Measurements from ENCODE around the gene TBX2. TPM values are rescaled to one million over a fixed set of nuclear protein-coding genes. Genes with fewer than 3 reads are reported as not detected.
A peak's percentile ranks its signal among the peaks of the same experiment; 100 is the strongest.

Gene TBX2
- total RNA-seq, 1 donor from 2014 or later = 9.8 TPM

DNA sequence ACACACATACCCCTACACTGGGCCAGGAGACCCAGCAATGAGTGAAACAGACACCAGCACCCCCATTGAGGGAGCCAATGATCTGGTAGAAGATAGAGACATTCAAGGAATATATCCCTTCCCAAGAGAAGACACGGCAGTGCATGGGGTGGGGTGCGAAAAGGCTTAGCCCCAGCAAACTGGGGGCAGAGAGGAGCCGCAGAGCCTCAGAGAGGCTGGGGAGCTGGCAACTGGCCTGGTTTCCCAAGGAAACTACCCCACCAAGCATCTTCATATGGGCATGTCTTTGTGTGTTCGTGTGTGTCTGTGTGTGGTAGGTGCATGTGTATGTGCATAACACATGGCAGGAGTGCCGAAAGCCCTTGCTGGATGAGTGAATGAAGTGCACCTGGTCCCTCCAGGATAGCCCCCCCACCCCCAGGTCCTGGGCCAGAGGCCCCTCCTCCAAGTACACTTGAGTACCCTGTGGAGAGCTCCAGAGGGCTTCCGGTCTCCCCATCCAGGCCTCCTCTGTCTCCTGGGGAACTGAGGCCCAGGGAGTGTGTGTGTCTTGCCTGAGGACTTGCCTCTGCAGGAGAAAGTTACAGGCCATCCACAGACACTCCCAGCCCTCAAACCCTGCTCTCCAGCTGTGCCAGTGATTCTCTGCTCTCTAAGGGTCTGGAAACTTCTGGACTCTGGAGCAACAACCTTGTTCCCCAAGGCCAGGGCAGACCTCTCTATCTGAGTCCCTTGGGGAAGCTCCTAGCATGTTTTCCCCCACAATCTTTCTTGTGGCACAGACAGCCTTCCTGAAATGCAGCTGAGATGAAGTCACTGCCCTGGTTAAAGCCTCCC, 15.9 kb downstream of the TBX2 start:
- no peaks in the 10 kb centered on the region for H3K36me3 ChIP-seq
- H3K9me3 ChIP-seq = no peaks in the 10 kb centered on the region
- no peaks in the 10 kb centered on the region for H3K27me3 ChIP-seq
- peaks cover 51% of the 10 kb centered on the region for H3K4me1 ChIP-seq
- no peak for TF ChIP-seq POLR2AphosphoS5 (IDR thresholded peaks at IDR 0.05; ENCODE audit: insufficient read depth in 1 of 2, low read depth in 1 of 2)
- no peak for TF ChIP-seq POLR2A (IDR thresholded peaks at IDR 0.05)
- TF ChIP-seq, protein P1, sequence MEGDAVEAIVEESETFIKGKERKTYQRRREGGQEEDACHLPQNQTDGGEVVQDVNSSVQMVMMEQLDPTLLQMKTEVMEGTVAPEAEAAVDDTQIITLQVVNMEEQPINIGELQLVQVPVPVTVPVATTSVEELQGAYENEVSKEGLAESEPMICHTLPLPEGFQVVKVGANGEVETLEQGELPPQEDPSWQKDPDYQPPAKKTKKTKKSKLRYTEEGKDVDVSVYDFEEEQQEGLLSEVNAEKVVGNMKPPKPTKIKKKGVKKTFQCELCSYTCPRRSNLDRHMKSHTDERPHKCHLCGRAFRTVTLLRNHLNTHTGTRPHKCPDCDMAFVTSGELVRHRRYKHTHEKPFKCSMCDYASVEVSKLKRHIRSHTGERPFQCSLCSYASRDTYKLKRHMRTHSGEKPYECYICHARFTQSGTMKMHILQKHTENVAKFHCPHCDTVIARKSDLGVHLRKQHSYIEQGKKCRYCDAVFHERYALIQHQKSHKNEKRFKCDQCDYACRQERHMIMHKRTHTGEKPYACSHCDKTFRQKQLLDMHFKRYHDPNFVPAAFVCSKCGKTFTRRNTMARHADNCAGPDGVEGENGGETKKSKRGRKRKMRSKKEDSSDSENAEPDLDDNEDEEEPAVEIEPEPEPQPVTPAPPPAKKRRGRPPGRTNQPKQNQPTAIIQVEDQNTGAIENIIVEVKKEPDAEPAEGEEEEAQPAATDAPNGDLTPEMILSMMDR (IDR thresholded peaks at IDR 0.05) = no peak
- intact Hi-C loops (cut with DNase I) = loop anchor here (10.0 kb wide), 1 partner anchor 649 kb away; the partner anchor contains the start of gene MED13
- H3K27ac ChIP-seq = no peak overlapping the region
- peak; percentile 74 to 85 for DNase-seq (ENCODE audit: extremely low spot score in 2 of 2)
- H3K4me3 ChIP-seq = no peak overlapping the region

DNA sequence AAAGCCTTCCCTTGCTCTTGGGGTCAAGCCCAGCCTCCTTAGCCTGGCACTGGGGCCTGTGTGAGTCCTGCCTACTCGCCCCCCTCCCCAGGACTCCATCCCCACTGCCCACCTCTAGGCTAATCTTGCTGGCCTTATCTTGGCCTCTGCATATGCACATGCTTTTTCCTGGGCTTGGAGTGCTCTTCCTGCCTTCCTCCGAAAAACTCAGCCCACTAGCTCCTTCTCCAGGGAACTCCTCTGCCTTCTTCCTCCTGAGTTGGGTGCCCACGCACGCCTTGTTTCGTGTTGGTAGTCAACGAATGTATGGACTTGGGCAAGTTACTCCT, 16.5 kb downstream of the TBX2 start:
- intact Hi-C loops (cut with DNase I) = loop anchor here (10.0 kb wide), 1 partner anchor 649 kb away; the partner anchor contains the start of gene MED13
- Histone ChIP-seq H3K9me3 (no peaks in the 10 kb centered on the region), H3K27ac (peak overlapping the region; percentile 54), H3K36me3 (no peaks in the 10 kb centered on the region), H3K4me1 (peaks cover 45% of the 10 kb centered on the region), H3K4me3 (no peak overlapping the region), H3K27me3 (no peaks in the 10 kb centered on the region)
- TF ChIP-seq, protein P1 (IDR thresholded peaks at IDR 0.05) = no peak
- no peak for TF ChIP-seq POLR2A (IDR thresholded peaks at IDR 0.05)
- TF ChIP-seq POLR2AphosphoS5 (IDR thresholded peaks at IDR 0.05; ENCODE audit: insufficient read depth in 1 of 2, low read depth in 1 of 2) = no peak
- DNase-seq (ENCODE audit: extremely low spot score in 2 of 2) = peak; percentile 61 to 82

DNA sequence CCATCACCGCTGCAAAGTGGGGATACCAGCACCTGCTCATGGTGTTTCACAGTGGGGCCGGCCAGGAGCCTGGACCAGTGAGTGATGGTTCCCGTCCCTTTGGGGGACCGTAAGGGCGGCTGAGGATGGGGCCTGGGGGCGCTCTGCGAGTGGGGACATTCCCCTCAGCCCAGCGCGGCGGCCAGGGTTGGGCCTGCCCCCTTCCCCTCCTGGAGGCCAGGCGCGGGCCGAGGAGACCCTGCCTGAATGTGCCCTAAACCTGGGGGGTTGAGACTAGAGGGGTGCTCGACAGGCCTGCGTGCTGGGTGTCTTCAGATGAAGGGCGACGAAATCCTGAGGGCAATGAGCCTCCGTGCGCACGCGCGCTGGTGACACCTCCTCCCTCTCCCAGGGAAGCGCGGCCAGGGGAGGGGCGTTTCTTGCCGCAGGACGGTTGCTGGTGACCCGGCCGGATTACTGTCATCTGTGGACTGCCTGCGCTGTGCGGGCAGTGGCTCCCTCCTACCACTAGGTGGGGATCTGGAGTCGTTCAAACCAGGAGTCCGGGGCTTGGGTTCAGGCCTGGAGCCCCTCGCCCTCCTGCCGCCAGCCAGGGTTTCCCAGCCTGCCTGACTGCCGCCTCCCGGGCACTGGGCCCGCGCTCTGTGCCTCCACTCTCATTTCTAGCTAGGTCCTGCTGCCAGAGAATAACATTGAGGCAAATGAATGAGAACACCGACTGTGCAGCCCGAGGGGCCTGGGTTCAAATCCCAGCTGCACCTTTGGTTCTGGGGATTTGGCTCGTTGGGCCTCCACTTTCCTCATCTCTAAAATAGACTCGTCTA, 17.1 kb downstream of the TBX2 start:
- peak; percentile 88 to 89 for DNase-seq (ENCODE audit: extremely low spot score in 2 of 2)
- peak overlapping the region; percentile 54 for H3K27ac ChIP-seq
- no peaks in the 10 kb centered on the region for H3K9me3 ChIP-seq
- H3K4me3 ChIP-seq = peak overlapping the region in 1 of 2 donors; percentile 32
- intact Hi-C loops (cut with DNase I) = loop anchor here (10.0 kb wide), 1 partner anchor 648 kb away; the partner anchor contains the start of gene MED13
- H3K27me3 ChIP-seq = no peaks in the 10 kb centered on the region
- TF ChIP-seq POLR2A (IDR thresholded peaks at IDR 0.05) = no peak
- peak in 1 of 2 donors; percentile 30 for TF ChIP-seq POLR2AphosphoS5 (IDR thresholded peaks at IDR 0.05; ENCODE audit: insufficient read depth in 1 of 2, low read depth in 1 of 2)
- TF ChIP-seq, protein P1 (IDR thresholded peaks at IDR 0.05) = peak; percentile 75 to 97 (median 81)
- no peaks in the 10 kb centered on the region for H3K36me3 ChIP-seq
- peaks cover 39% of the 10 kb centered on the region for H3K4me1 ChIP-seq

DNA sequence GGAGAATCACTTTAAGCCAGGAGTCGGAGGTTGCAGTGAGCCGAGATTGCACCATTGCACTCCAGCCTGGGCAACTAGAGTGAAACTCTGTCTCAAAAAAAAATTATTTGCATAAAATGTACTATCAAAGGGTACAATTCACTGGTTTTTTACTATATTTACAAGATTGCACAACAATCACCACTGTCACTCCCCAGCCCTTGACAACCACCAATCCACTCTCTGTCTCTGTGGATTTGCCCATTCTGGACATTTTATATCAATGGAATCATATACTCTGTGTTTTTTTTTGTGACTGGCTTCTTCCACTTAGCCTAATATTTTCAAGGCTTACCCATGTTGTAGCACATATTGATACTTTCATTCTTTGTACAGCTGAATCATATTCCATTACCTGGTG, 18.8 kb downstream of the TBX2 start:
- Histone ChIP-seq H3K4me1 (peaks cover 25% of the 10 kb centered on the region), H3K27ac (no peak overlapping the region), H3K27me3 (no peaks in the 10 kb centered on the region), H3K36me3 (no peaks in the 10 kb centered on the region), H3K4me3 (no peak overlapping the region), H3K9me3 (no peaks in the 10 kb centered on the region)
- intact Hi-C loops (cut with DNase I) = loop anchor here (10.0 kb wide), 1 partner anchor 646 kb away; the partner anchor contains the start of gene MED13
- no peak for DNase-seq (ENCODE audit: extremely low spot score in 2 of 2)
- TF ChIP-seq, protein P1 (IDR thresholded peaks at IDR 0.05) = no peak
- no peak for TF ChIP-seq POLR2AphosphoS5 (IDR thresholded peaks at IDR 0.05; ENCODE audit: insufficient read depth in 1 of 2, low read depth in 1 of 2)
- TF ChIP-seq POLR2A (IDR thresholded peaks at IDR 0.05) = no peak
